ENCODE results near the gene SARS2.
A peak's percentile ranks its signal among the peaks of the same experiment; 100 is the strongest.

Gene SARS2

DNA sequence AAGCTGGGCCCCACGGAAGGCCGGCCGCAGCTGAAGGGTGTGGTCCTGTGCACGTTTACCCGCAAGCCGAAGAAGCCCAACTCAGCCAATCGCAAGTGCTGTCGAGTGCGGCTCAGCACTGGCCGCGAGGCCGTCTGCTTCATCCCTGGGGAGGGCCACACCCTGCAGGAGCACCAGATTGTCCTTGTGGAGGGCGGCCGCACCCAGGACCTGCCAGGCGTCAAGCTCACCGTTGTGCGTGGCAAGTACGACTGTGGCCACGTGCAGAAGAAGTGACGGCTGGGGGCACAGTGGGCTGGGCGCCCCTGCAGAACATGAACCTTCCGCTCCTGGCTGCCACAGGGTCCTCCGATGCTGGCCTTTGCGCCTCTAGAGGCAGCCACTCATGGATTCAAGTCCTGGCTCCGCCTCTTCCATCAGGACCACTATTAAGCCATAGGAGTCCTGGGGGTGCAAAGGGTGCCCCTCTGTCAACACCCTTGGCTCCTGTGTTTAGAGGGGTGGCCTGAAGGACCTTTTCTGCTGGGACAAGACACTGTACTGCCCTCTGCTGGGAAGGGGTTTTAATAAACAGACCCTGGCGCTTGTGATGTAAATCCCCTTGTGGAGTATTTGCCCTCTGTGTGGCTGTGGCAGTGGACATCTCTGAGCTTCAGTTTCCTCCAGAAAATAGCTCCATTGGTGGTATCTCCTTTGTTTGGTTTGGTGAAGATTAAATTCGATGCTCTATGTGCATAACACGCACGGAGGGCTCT lies 2.0 kb upstream of the SARS2 start:
- no peak for DNase-seq (ENCODE audit: low read depth)
- TF ChIP-seq CTCF (conservative IDR thresholded peaks at IDR 0.05; ENCODE audit: low read depth, low read length) = peak; percentile 55

GRCh38 chr19:38931521-38931793 lies 894 bp upstream of the SARS2 start:
- DNase-seq (ENCODE audit: low read depth) = no peak
- H3K4me3 ChIP-seq (ENCODE audit: low read length) = peak overlapping the region; percentile 95
- TF ChIP-seq CTCF (conservative IDR thresholded peaks at IDR 0.05; ENCODE audit: low read depth, low read length) = no peak

More for the DNA sequence above, 2.0 kb upstream of the SARS2 start:
- no peak overlapping the region for H3K4me3 ChIP-seq (ENCODE audit: low read length)

DNA sequence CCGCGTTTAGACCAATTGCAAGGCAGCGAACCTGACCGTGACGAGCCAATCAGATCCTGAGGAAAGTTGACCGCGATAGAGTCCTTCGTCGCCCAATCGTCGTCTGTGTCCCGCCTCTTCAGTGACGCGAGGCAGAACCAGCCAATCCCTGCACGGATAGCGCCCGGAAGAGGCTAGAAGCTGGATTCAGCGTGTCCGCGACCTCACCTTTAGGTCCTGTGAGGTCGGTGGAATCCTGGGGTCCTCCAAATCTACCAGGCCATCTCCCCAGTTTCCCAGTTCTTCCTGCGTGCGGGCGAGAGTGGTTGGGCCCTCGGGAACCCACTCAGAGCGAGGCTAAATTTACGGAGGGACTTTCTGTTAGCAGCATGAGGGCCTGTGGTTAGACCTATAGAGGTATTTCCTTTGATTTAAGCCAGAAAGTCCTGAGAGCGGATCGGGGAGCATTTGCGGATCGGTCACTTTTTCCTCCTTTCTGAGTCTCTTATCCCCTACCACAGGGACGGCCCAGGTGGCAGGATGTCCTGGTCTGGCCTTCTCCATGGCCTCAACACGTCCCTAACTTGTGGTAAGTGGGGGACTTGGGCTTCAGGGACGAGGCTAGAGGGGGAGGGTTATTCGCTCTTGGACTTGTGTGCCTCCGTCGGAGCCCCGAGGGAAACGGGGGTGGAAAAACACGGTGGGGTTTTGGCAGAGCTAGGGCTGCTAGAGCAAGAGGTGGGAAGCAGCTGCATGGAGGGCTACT lies 385 bp upstream of the SARS2 start, which contains the start of gene MRPS12:
TSS of gene MRPS12 (plus strand) at position 169 of the 745 bp plus-strand sequence. CDS start at position 520, 351 bp downstream.
- peak; percentile 97 for DNase-seq (ENCODE audit: low read depth)
- H3K4me3 ChIP-seq (ENCODE audit: low read length) = peak within 1 kb of the TSS; percentile 95
- no peak for TF ChIP-seq CTCF (conservative IDR thresholded peaks at IDR 0.05; ENCODE audit: low read depth, low read length)

DNA sequence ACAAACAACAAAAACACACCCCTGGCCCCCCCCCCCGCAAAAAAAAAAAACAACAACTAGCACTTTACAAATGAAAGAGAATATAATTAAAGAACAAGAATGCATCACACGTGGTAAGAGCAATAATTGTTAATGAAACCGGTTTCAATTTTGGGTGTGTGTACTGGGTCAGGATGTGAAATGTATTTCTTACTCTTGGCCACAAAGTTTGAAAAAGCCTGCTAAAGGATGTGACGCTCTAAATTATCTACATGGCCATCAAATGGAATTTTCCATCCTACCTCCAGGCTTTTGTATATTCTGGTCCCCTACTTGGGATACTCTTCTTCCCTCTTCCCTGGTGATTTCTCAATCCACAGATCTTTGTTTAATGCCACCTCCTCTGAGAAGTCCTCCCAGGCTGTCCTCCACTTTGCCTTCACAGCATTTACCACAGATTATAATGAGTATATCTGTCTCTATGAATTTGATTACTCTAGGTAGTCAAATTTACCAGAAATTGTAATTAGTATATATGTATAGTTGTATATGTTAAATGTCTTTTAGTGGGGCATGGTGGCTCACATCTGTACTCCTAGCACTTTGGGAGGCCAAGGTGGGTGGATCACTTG lies 2.1 kb downstream of the SARS2 start:
- no peak overlapping the region for H3K4me3 ChIP-seq (ENCODE audit: low read length)
- no peak for DNase-seq (ENCODE audit: low read depth)
- no peak for TF ChIP-seq CTCF (conservative IDR thresholded peaks at IDR 0.05; ENCODE audit: low read depth, low read length)

- H3K4me3 ChIP-seq (ENCODE audit: low read length) = no peak overlapping the region
- no peak for DNase-seq (ENCODE audit: low read depth)
- no peak for TF ChIP-seq CTCF (conservative IDR thresholded peaks at IDR 0.05; ENCODE audit: low read depth, low read length)
Observed at GRCh38 chr19:38924388-38924787, 6.2 kb downstream of the SARS2 start.

- H3K4me3 ChIP-seq (ENCODE audit: low read length) = no peak overlapping the region
- DNase-seq (ENCODE audit: low read depth) = no peak
- no peak for TF ChIP-seq CTCF (conservative IDR thresholded peaks at IDR 0.05; ENCODE audit: low read depth, low read length)
Observed at GRCh38 chr19:38922482-38922881, 8.1 kb downstream of the SARS2 start.
